BJ (cell line): ENCODE measurements around the gene LPAR3. TPM values are rescaled to one million over a fixed set of nuclear protein-coding genes. Genes with fewer than 3 reads are reported as not detected.

ENCODE experiments used
- CTCF ChIA-PET: fragments of 350-600 bp; formaldehyde crosslinking; extraction: SDS; loops from one replicate; lab custom pipeline; 2021; ENCODE audit warnings: antibody characterized with exemption, inconsistent platforms; lab: Yijun Ruan, JAX
- POLR2A ChIA-PET: fragments of 300-600 bp; sonication (Branson Sonifier 250); formaldehyde crosslinking; extraction: SDS; loops from one replicate; lab custom pipeline; 2021; ENCODE audit warnings: antibody characterized with exemption; lab: Charles Lee
- DNase-seq: peaks from one replicate; pipeline ENCODE4 v3.0.0-alpha.2; 2011; ENCODE audit warnings: low read depth
- H3K27me3 ChIP-seq: 2 replicates; pipeline ENCODE4 v1.6.0; 2011; ENCODE audit warnings: low read length; ENCODE audit not compliant: control insufficient read depth, insufficient read depth
- H3K36me3 ChIP-seq: 2 replicates; pipeline ENCODE4 v1.5.1; 2011; ENCODE audit warnings: low read length; ENCODE audit not compliant: control insufficient read depth, insufficient read depth
- H3K4me3 ChIP-seq: 2 replicates; pipeline ENCODE4 v1.5.1; 2011; ENCODE audit warnings: low read depth, mild to moderate bottlenecking, control low read depth, low read length
- polyA plus RNA-seq: library from polyadenylated mRNA; depleted of rRNA; stranded (reverse); fragments of >200 nt; gene quantifications from 2 replicates; pipeline ENCODE4 v1.2.3, GENCODE V29; 2011
- TF ChIP-seq, protein P1 (sequence below): IDR thresholded peaks from 2 replicates; pipeline ENCODE4 v1.5.1; 2011; ENCODE audit warnings: low read depth, mild to moderate bottlenecking, control low read depth, inconsistent platforms, low read length, moderate library complexity; ENCODE audit not compliant: insufficient read depth

Gene LPAR3
- polyA plus RNA-seq, 1 experiment = 0.05 TPM

DNA sequence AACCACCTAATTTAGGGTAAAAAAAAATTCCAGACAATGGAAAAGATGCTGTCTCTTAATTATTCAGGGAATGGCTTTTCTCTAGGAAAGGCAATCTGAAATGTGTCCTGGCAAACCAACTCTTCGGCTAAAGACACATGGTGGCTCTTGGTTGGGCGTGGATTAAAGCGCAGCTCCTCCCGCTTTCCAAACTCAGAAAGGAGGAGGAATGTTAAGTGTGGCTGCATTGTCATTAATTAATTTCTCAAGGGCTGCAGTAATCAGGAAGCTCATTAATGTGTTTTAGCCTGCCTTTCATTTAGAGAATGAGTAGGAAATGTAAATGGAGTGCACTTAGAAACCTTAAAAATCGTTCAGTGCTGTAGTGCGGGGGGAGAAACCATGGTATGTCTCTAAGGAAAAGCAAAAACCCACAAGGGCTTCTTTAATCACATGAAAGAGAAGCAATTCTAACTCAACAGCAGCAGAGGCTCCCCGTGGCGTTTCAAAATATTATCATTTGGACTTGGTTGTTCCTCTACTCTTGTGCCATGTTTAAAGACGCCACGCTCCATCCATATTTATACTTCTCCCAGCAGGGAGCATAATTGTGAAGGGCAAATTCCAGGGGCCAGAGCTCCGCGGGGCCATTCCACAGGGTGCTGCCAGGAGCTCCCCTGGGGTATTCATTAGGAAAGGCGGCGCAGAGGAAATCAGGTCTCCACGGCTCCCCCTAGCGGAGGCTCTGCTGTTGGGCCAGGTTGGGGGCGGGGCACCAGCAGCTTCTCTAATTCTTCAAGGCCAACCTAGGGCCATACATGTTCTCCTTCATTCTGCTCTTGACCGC lies 110.8 kb downstream of the LPAR3 start:
- CTCF ChIA-PET = interaction anchor here (0.7 to 3.1 kb wide), 7 partner anchors 9 to 484 kb away, joined by 3 to 13 read pairs (median 7); no protein-coding TSS in a partner anchor
- POLR2A ChIA-PET = no interaction called here
- 0 out of 2 replicates have a peak, but pooled peaks cover 3% of the 10 kb centered on the region for H3K27me3 ChIP-seq
- no peaks in the 10 kb centered on the region for H3K36me3 ChIP-seq
- H3K4me3 ChIP-seq = no peak overlapping the region
- TF ChIP-seq, protein P1, sequence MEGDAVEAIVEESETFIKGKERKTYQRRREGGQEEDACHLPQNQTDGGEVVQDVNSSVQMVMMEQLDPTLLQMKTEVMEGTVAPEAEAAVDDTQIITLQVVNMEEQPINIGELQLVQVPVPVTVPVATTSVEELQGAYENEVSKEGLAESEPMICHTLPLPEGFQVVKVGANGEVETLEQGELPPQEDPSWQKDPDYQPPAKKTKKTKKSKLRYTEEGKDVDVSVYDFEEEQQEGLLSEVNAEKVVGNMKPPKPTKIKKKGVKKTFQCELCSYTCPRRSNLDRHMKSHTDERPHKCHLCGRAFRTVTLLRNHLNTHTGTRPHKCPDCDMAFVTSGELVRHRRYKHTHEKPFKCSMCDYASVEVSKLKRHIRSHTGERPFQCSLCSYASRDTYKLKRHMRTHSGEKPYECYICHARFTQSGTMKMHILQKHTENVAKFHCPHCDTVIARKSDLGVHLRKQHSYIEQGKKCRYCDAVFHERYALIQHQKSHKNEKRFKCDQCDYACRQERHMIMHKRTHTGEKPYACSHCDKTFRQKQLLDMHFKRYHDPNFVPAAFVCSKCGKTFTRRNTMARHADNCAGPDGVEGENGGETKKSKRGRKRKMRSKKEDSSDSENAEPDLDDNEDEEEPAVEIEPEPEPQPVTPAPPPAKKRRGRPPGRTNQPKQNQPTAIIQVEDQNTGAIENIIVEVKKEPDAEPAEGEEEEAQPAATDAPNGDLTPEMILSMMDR = peak; percentile 58
- DNase-seq = no peak

DNA sequence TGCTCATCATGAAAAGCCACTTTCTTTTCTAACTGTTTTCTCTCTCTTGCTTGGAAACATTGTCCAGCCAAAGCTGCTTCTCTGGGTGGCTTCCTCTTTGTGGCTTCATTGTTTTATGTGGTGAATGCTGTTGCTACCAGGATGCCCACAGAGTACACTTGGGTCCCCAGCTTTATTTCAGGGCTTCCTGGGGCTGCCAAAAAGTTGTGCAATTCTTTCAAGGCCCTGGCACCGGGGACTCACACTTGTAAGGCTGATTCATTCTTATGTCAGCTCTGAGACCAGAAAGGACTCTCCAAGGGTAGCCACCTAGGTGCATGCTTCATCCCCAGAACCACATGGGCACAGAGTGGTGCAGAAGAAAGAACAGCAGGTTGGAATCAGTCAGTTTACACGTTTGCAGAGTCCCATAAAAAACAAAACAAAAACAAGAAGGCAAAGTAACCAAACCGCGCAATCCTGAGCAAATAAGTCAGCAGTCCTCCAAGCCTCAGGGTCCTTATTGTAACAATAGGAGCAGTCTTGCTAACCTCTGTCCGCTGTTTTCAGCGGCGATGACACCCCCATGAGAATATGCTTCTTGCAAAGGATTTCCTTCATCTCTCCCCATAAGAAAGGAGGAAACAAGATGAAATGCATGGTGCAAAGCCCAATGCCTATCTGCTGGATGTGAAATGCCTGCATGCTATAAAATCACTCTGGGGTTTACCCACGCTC lies 112.8 kb downstream of the LPAR3 start:
- H3K36me3 ChIP-seq = no peaks in the 10 kb centered on the region
- DNase-seq = no peak
- POLR2A ChIA-PET = no interaction called here
- 0 out of 2 replicates have a peak, but pooled peaks cover 3% of the 10 kb centered on the region for H3K27me3 ChIP-seq
- TF ChIP-seq, protein P1 = no peak
- no peak overlapping the region for H3K4me3 ChIP-seq
- CTCF ChIA-PET = interaction anchor here (0.7 to 1.5 kb wide), 5 partner anchors 13 to 347 kb away, joined by 3 to 6 read pairs (median 3); no protein-coding TSS in a partner anchor

DNA sequence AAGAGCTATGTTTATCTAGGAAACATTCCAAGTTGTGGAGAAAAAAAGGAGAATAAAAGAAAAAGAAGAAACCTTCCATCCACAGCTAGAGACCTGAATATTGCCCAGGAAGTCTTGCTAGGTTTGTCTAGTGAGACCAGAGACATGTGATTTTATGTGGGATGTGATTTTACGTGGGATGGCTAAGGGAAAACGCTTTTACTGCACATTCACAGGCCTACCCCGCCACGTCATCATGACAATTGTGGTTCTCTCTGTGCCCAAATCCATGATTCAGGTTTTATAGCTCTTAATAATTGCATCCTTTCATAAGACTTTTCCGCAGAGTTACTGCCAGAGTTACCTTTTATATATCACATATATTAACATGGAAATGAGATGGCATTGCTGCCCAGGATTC lies 116.4 kb downstream of the LPAR3 start:
- TF ChIP-seq, protein P1 = no peak
- no peak for DNase-seq
- Histone ChIP-seq H3K27me3 (0 out of 2 replicates have a peak, but pooled peaks cover 2% of the 10 kb centered on the region), H3K4me3 (no peak overlapping the region), H3K36me3 (no peaks in the 10 kb centered on the region)
- ChIA-PET CTCF (interaction anchor here (0.8 to 1.7 kb wide), 3 partner anchors 159 to 173 kb away, joined by 3 to 7 read pairs (median 4); no protein-coding TSS in a partner anchor), POLR2A (no interaction called here)

DNA sequence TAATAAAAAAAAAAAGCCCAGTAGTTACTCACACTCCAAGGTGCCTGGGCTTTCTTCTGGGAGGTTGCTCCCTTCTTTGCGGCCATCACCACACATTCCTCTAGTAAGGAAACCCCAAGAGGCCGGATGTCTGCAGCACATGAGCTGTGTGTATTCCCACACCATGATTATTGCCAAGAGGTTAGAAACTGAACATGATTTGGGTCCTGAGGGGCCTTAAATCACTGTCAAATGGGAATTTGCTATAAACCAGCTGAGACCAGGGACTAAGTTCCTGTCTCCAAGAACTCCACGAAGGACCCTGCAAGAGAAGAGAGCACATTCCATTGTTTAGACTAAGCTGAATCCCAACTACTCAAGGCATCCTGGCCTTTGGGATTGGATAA lies 117.5 kb downstream of the LPAR3 start:
- no peaks in the 10 kb centered on the region for H3K36me3 ChIP-seq
- 0 out of 2 replicates have a peak, but pooled peaks cover 2% of the 10 kb centered on the region for H3K27me3 ChIP-seq
- ChIA-PET POLR2A (no interaction called here), CTCF (interaction anchor here (0.6 to 1.7 kb wide), 3 partner anchors 145 to 332 kb away, joined by 3 to 4 read pairs (median 3); no protein-coding TSS in a partner anchor)
- DNase-seq = no peak
- no peak overlapping the region for H3K4me3 ChIP-seq
- TF ChIP-seq, protein P1 = no peak
